Measurements from ENCODE around the gene MAZ. TPM values are rescaled to one million over a fixed set of nuclear protein-coding genes. Genes with fewer than 3 reads are reported as not detected.
A peak's percentile ranks its signal among the peaks of the same experiment; 100 is the strongest.

Gene MAZ
- total and polyA plus RNA-seq, 2 experiments from 2014 or later: 132 to 190 TPM

DNA sequence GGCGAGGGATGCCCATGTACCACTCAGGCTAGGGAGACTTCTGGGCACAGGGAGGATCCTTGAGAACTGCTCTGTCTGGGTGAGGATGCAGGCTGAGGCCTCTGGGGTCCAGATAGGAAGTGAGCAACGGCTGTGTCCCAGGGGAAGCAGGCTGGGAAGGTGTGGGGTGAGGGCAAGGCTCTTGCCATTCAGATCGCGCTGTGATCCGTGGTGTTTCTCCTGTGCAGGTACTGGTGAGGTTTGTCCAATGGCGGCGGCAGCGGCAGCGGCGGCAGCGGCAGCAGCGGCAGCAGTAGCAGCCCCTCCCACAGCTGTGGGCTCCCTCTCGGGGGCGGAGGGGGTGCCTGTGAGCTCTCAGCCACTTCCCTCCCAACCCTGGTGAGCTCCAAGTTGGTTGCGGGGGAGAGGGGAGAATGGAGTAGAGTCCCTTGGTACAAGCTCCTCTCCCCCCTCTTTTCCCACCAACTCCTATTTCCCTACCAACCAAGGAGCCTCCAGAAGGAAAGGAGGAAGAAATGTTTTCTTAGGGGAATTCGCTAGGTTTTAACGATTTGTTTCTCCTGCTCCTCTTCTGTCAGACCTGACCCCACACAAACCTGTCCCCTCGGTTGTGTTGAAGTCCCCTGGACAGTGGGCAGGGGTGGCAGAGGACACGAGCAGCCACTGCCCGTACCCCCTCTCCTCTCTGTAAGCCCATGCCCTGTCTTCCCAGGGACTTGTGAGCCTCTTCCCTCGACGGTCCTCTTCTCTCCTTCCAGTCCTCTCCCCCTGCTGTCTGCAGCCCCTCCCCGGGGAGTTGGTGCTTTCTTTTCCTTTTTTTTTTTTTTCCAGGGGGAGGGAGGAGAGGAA is 3.7 kb downstream of the MAZ start:
- peak overlapping the region; percentile 91 for H3K4me2 ChIP-seq
- 67% methylated on average over 20 of the region's 23 CpGs for WGBS (ENCODE audit: low lambda C conversion rate, missing lambda C conversion rate)
- H2AFZ ChIP-seq: no peak overlapping the region
- no peaks in the 10 kb centered on the region for H3K9me3 ChIP-seq (ENCODE audit: low read depth)
- H3K27me3 ChIP-seq: no peaks in the 10 kb centered on the region
- DNase-seq (ENCODE audit: low spot score): no peak
- no peaks in the 10 kb centered on the region for H3K9me2 ChIP-seq (replicated peaks; ENCODE audit: insufficient read depth)
- no peaks in the 10 kb centered on the region for H3K36me3 ChIP-seq (replicated peaks; ENCODE audit: insufficient read depth, low read depth)
- H3K4me3 ChIP-seq: no peak overlapping the region
- peaks cover 24% of the 10 kb centered on the region for H4K20me1 ChIP-seq (ENCODE audit: insufficient read depth, poor library complexity, severe bottlenecking)
- H3K4me1 ChIP-seq (ENCODE audit: insufficient read depth): peaks cover 37% of the 10 kb centered on the region
- peaks cover 42% of the 10 kb centered on the region for H3K79me2 ChIP-seq
- H3K27ac ChIP-seq: peak overlapping the region; percentile 93
- TF ChIP-seq, protein P1, sequence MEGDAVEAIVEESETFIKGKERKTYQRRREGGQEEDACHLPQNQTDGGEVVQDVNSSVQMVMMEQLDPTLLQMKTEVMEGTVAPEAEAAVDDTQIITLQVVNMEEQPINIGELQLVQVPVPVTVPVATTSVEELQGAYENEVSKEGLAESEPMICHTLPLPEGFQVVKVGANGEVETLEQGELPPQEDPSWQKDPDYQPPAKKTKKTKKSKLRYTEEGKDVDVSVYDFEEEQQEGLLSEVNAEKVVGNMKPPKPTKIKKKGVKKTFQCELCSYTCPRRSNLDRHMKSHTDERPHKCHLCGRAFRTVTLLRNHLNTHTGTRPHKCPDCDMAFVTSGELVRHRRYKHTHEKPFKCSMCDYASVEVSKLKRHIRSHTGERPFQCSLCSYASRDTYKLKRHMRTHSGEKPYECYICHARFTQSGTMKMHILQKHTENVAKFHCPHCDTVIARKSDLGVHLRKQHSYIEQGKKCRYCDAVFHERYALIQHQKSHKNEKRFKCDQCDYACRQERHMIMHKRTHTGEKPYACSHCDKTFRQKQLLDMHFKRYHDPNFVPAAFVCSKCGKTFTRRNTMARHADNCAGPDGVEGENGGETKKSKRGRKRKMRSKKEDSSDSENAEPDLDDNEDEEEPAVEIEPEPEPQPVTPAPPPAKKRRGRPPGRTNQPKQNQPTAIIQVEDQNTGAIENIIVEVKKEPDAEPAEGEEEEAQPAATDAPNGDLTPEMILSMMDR (IDR thresholded peaks at IDR 0.05; ENCODE audit: poor library complexity): no peak
- TF ChIP-seq EZH2phosphoT487 (IDR thresholded peaks at IDR 0.05; ENCODE audit: low read depth, severe bottlenecking, unreplicated experiment): no peak
- no peak for TF ChIP-seq EZH2 (IDR thresholded peaks at IDR 0.05; ENCODE audit: borderline replicate concordance)

DNA sequence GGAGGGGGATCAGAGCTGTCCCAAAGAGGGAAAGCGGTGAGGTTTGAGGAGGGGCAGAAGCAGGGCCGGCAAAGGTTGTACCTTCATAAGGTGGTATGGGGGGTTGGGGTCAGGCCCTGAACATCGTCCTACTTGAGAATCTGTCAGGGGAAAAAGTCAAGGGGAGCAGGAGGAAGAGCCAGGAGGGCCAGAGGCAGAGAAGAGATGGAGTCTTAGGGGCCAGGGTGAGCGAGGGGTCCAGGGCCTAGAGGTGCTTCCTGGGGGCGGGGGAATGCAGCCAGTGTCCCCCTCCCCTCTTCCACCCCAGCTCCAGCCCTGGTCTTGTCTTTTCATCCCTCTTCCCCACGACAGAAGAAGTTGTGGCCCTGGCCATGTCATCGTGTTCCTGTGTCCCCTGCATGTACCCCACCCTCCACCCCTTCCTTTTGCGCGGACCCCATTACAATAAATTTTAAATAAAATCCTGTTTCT is 4.4 kb downstream of the MAZ start:
- Histone ChIP-seq H3K4me2 (peak overlapping the region; percentile 91), H3K9me3 (ENCODE audit: low read depth) (no peaks in the 10 kb centered on the region), H4K20me1 (ENCODE audit: insufficient read depth, poor library complexity, severe bottlenecking) (peaks cover 24% of the 10 kb centered on the region), H3K36me3 (replicated peaks; ENCODE audit: insufficient read depth, low read depth) (no peaks in the 10 kb centered on the region), H3K27ac (peak overlapping the region; percentile 93), H3K9me2 (replicated peaks; ENCODE audit: insufficient read depth) (no peaks in the 10 kb centered on the region), H3K79me2 (peaks cover 44% of the 10 kb centered on the region), H2AFZ (no peak overlapping the region), H3K4me1 (ENCODE audit: insufficient read depth) (peaks cover 40% of the 10 kb centered on the region), H3K27me3 (no peaks in the 10 kb centered on the region), H3K4me3 (no peak overlapping the region)
- no peak for DNase-seq (ENCODE audit: low spot score)
- 26% methylated on average over 7 of the region's 9 CpGs for WGBS (ENCODE audit: low lambda C conversion rate, missing lambda C conversion rate)
- TF ChIP-seq, protein P1 (IDR thresholded peaks at IDR 0.05; ENCODE audit: poor library complexity): no peak
- TF ChIP-seq EZH2phosphoT487 (IDR thresholded peaks at IDR 0.05; ENCODE audit: low read depth, severe bottlenecking, unreplicated experiment): no peak

DNA sequence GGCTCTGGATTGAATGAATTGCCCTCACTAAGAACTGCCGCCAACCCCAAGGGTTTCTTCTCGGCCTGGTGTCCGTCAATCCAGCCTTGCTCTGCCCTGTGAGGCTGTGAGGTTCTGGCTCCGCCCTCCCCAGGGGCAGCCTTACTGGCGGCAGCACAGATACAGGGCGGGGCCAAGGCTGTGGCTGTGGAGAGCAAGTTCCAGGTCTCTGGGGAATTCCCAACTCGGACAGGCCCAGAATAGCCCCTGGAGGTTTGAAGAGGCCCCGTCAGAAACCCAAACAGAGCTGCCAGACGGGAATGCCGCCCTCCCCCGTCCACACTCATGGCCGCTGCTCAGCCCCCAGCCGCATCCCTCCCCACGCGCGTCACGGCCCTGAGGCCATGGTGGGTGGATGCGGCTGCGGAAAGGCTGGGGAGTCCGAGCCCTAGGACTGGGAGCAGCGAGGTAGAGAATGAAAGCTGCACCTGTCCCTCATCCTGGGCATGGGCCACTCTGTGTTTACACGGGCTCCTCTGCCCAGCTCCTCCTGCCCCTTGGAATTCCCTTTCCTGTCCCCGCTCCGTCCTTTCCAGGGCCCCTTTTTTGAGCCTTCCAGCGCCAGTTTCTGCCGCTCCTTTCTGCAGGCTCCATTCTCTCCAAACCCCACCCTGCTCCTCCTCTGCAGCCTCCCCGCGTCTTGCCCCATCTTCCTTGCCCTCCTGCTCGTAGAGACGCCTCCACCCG is 5.0 kb downstream of the MAZ start:
- H3K9me2 ChIP-seq (replicated peaks; ENCODE audit: insufficient read depth): no peaks in the 10 kb centered on the region
- H3K4me3 ChIP-seq: peak overlapping the region; percentile 37
- peaks cover 40% of the 10 kb centered on the region for H3K4me1 ChIP-seq (ENCODE audit: insufficient read depth)
- H3K79me2 ChIP-seq: peaks cover 44% of the 10 kb centered on the region
- H3K36me3 ChIP-seq (replicated peaks; ENCODE audit: insufficient read depth, low read depth): no peaks in the 10 kb centered on the region
- TF ChIP-seq EZH2 (IDR thresholded peaks at IDR 0.05; ENCODE audit: borderline replicate concordance) (no peak), EZH2phosphoT487 (IDR thresholded peaks at IDR 0.05; ENCODE audit: low read depth, severe bottlenecking, unreplicated experiment) (no peak)
- TF ChIP-seq, protein P1 (IDR thresholded peaks at IDR 0.05; ENCODE audit: poor library complexity): no peak
- H3K27ac ChIP-seq: peak overlapping the region; percentile 93
- H3K9me3 ChIP-seq (ENCODE audit: low read depth): no peaks in the 10 kb centered on the region
- peak overlapping the region; percentile 91 for H3K4me2 ChIP-seq
- H2AFZ ChIP-seq: peak overlapping the region; percentile 29
- WGBS (ENCODE audit: low lambda C conversion rate, missing lambda C conversion rate): 1% methylated on average over 24 of the region's 31 CpGs
- H3K27me3 ChIP-seq: no peaks in the 10 kb centered on the region
- peaks cover 24% of the 10 kb centered on the region for H4K20me1 ChIP-seq (ENCODE audit: insufficient read depth, poor library complexity, severe bottlenecking)
- peak; percentile 98 for DNase-seq (ENCODE audit: low spot score)

Data from hepatocyte (in vitro differentiated cells).